Measurements from ENCODE around the gene PDE10A. TPM values are rescaled to one million over a fixed set of nuclear protein-coding genes. Genes with fewer than 3 reads are reported as not detected.
A peak's percentile ranks its signal among the peaks of the same experiment; 100 is the strongest.

The PDE10A gene
- 4.6 and 6.3 TPM in 2 replicates for total RNA-seq

GRCh38 chr6:165662749-165663376 lies at the start of gene PDE10A:
Gene PDE10A (minus strand): TSS chr6:165663241. CDS start chr6:165662811, 430 bp downstream.
- DNase-seq (ENCODE audit: low read depth in 2 of 2): peak; percentile 23 to 75

GRCh38 chr6:165708985-165709576 lies 46.0 kb upstream of the PDE10A start:
- DNase-seq (ENCODE audit: low read depth in 2 of 2): no peak

GRCh38 chr6:165707067-165707853 lies 44.2 kb upstream of the PDE10A start:
- DNase-seq (ENCODE audit: low read depth in 2 of 2): no peak

- no peak for DNase-seq (ENCODE audit: low read depth in 2 of 2)
These were observed 42.9 kb upstream of the PDE10A start for GRCh38 chr6:165705941-165706340.

- DNase-seq (ENCODE audit: low read depth in 2 of 2): peak in 1 of 2 donors; percentile 81
These were observed 41.2 kb upstream of the PDE10A start for GRCh38 chr6:165704045-165704748.

GRCh38 chr6:165702669-165703068 lies 39.6 kb upstream of the PDE10A start:
- peak in 1 of 2 donors; percentile 94 for DNase-seq (ENCODE audit: low read depth in 2 of 2)

- no peak for DNase-seq (ENCODE audit: low read depth in 2 of 2)
These were observed 38.7 kb upstream of the PDE10A start for GRCh38 chr6:165701564-165702354.

- no peak for DNase-seq (ENCODE audit: low read depth in 2 of 2)
These were observed 38.0 kb upstream of the PDE10A start for GRCh38 chr6:165701005-165701404.

- no peak for DNase-seq (ENCODE audit: low read depth in 2 of 2)
These were observed 35.8 kb upstream of the PDE10A start for GRCh38 chr6:165698868-165699267.

- DNase-seq (ENCODE audit: low read depth in 2 of 2): peak in 1 of 2 donors; percentile 36
These were observed 34.1 kb upstream of the PDE10A start for GRCh38 chr6:165697171-165697570.

GRCh38 chr6:165695722-165696515 lies 32.9 kb upstream of the PDE10A start:
- peak in 1 of 2 donors; percentile 68 for DNase-seq (ENCODE audit: low read depth in 2 of 2)

- no peak for DNase-seq (ENCODE audit: low read depth in 2 of 2)
These were observed 31.3 kb upstream of the PDE10A start for GRCh38 chr6:165694296-165694695.

GRCh38 chr6:165692106-165692653 lies 29.1 kb upstream of the PDE10A start:
- no peak for DNase-seq (ENCODE audit: low read depth in 2 of 2)

- DNase-seq (ENCODE audit: low read depth in 2 of 2): no peak
These were observed 26.7 kb upstream of the PDE10A start for GRCh38 chr6:165689699-165690098.

- DNase-seq (ENCODE audit: low read depth in 2 of 2): no peak
These were observed 23.7 kb upstream of the PDE10A start for GRCh38 chr6:165686596-165687365.

GRCh38 chr6:165685302-165685701 lies 22.3 kb upstream of the PDE10A start:
- DNase-seq (ENCODE audit: low read depth in 2 of 2): no peak

- DNase-seq (ENCODE audit: low read depth in 2 of 2): no peak
These were observed 21.3 kb upstream of the PDE10A start for GRCh38 chr6:165684333-165684732.

- DNase-seq (ENCODE audit: low read depth in 2 of 2): no peak
These were observed 17.9 kb upstream of the PDE10A start for GRCh38 chr6:165680975-165681374.

- DNase-seq (ENCODE audit: low read depth in 2 of 2): no peak
These were observed 16.3 kb upstream of the PDE10A start for GRCh38 chr6:165679326-165679725.
